Neural cell (in vitro differentiated cells): Measurements from ENCODE around the gene USP20.

Experiments used
- CTCF ChIP-seq: fragments of 450-650 bp; IDR thresholded peaks from 2 replicates; pipeline ENCODE4 v1.5.1; 2014; ENCODE audit warnings: antibody characterized with exemption, mild to moderate bottlenecking, moderate library complexity; ENCODE audit not compliant: poor library complexity, severe bottlenecking
- TF ChIP-seq, protein P1 (sequence below): IDR thresholded peaks from 2 replicates; pipeline ENCODE4 v1.6.1; 2012; ENCODE audit warnings: borderline replicate concordance

DNA sequence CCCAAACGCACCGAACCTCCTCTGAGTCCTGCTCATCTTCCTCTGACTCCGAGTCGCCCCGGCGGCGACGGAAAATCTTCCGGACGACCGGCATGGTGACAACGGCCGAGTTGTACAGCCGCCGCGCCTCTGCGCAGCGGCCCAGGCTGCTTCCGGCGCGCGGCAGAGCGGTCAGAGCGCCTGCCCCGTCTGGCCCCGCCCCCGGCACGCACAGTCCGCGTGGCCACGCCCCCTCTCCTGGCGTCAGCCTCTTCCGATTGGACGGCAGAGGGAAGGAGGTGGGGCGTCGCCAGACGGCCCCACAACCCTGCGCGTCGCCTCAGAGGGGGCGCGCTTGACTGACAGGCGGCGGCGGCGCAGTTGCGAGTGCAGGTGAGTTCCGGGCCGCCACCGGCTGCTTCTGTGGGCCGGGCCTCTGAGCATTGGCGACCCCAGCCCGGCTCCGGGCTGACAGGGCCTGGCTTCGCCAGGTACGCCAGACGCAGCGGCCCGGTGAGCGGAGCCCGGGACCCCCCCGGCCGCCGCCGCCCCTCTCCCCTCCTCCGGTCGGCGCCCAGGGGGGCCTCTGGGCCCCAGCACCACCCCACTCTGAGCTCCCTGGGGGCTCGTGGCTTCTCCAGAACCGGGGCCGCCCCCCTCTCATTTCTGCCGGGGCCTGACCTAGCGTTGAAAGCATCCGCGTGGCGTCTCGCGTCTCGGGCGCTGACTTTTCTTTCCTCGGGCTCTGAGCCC is at the start of gene USP20, which contains the start of gene C9orf78:
- TF ChIP-seq, protein P1, sequence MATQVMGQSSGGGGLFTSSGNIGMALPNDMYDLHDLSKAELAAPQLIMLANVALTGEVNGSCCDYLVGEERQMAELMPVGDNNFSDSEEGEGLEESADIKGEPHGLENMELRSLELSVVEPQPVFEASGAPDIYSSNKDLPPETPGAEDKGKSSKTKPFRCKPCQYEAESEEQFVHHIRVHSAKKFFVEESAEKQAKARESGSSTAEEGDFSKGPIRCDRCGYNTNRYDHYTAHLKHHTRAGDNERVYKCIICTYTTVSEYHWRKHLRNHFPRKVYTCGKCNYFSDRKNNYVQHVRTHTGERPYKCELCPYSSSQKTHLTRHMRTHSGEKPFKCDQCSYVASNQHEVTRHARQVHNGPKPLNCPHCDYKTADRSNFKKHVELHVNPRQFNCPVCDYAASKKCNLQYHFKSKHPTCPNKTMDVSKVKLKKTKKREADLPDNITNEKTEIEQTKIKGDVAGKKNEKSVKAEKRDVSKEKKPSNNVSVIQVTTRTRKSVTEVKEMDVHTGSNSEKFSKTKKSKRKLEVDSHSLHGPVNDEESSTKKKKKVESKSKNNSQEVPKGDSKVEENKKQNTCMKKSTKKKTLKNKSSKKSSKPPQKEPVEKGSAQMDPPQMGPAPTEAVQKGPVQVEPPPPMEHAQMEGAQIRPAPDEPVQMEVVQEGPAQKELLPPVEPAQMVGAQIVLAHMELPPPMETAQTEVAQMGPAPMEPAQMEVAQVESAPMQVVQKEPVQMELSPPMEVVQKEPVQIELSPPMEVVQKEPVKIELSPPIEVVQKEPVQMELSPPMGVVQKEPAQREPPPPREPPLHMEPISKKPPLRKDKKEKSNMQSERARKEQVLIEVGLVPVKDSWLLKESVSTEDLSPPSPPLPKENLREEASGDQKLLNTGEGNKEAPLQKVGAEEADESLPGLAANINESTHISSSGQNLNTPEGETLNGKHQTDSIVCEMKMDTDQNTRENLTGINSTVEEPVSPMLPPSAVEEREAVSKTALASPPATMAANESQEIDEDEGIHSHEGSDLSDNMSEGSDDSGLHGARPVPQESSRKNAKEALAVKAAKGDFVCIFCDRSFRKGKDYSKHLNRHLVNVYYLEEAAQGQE: peak; percentile 70
- no peak for TF ChIP-seq CTCF
